Neural cell (in vitro differentiated cells): ENCODE measurements around the gene PLD5.

Experiments used
- EP300 ChIP-seq: fragments of 450-650 bp; conservative IDR thresholded peaks from 2 replicates; pipeline ENCODE4 v1.6.1; 2014; ENCODE audit warnings: antibody characterized with exemption, mild to moderate bottlenecking, moderate library complexity; ENCODE audit not compliant: poor library complexity, severe bottlenecking
- EZH2 ChIP-seq: fragments of 200-600, 300-800 bp; shearing (Covaris generic), sonication (generic); IDR thresholded peaks from 2 replicates; pipeline ENCODE4 v1.6.1; 2014; ENCODE audit warnings: antibody characterized with exemption, low read length, borderline replicate concordance, mild to moderate bottlenecking; ENCODE audit not compliant: insufficient read depth, poor library complexity, severe bottlenecking
- POLR2AphosphoS5 ChIP-seq: IDR thresholded peaks from 2 replicates; pipeline ENCODE4 v1.6.1; 2012
- RAD21 ChIP-seq: fragments of 450-650 bp; conservative IDR thresholded peaks from 2 replicates; pipeline ENCODE4 v1.6.1; 2014; ENCODE audit warnings: antibody characterized with exemption, mild to moderate bottlenecking, moderate library complexity
- REST ChIP-seq: IDR thresholded peaks from 2 replicates; pipeline ENCODE4 v1.6.1; 2012; ENCODE audit warnings: borderline replicate concordance
- SMC3 ChIP-seq: fragments of 450-650 bp; conservative IDR thresholded peaks from 2 replicates; pipeline ENCODE4 v1.6.1; 2014; ENCODE audit warnings: antibody characterized with exemption, mild to moderate bottlenecking, moderate library complexity; ENCODE audit not compliant: poor library complexity
- TAF1 ChIP-seq: IDR thresholded peaks from 2 replicates; pipeline ENCODE4 v1.6.1; 2012; ENCODE audit warnings: low read depth
- TF ChIP-seq, protein P1 (sequence below): fragments of 450-650 bp; IDR thresholded peaks from 2 replicates; pipeline ENCODE4 v1.5.1; 2014; ENCODE audit warnings: antibody characterized with exemption, mild to moderate bottlenecking, moderate library complexity; ENCODE audit not compliant: poor library complexity, severe bottlenecking

DNA sequence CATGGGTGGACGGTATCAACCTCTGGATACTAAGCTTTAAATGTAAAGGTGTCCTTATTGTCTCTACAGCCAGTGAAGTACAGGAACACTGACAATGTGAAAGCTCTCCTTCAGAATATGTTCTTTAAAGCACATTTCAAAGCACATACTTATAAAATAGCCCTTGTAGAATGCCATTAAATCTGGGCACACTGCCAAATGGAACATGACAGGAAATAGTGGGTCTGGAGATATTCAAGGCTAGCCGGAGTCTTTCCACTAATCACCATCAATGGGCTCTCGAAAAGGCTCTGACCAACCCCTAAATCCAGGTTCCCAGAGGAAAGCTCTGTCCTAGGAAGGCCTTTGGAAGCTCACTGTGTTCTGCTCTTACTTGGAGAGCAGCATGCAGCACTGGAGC lies 46.6 kb downstream of the PLD5 start:
- TF ChIP-seq POLR2AphosphoS5 (no peak), EZH2 (no peak), SMC3 (no peak), REST (no peak), TAF1 (no peak), EP300 (no peak), RAD21 (no peak)
- TF ChIP-seq, protein P1, sequence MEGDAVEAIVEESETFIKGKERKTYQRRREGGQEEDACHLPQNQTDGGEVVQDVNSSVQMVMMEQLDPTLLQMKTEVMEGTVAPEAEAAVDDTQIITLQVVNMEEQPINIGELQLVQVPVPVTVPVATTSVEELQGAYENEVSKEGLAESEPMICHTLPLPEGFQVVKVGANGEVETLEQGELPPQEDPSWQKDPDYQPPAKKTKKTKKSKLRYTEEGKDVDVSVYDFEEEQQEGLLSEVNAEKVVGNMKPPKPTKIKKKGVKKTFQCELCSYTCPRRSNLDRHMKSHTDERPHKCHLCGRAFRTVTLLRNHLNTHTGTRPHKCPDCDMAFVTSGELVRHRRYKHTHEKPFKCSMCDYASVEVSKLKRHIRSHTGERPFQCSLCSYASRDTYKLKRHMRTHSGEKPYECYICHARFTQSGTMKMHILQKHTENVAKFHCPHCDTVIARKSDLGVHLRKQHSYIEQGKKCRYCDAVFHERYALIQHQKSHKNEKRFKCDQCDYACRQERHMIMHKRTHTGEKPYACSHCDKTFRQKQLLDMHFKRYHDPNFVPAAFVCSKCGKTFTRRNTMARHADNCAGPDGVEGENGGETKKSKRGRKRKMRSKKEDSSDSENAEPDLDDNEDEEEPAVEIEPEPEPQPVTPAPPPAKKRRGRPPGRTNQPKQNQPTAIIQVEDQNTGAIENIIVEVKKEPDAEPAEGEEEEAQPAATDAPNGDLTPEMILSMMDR: no peak
